ENCODE results near the gene GLIPR1L2. TPM values are rescaled to one million over a fixed set of nuclear protein-coding genes. Genes with fewer than 3 reads are reported as not detected.
A peak's percentile ranks its signal among the peaks of the same experiment; 100 is the strongest.
"Not testable (repeated sequence)": the region's sequence is repeated elsewhere in the genome, so short reads cannot be mapped to it uniquely, and the experiment has no call there.

The GLIPR1L2 gene
- 1.1 TPM for total RNA-seq
- long read RNA-seq, partial matches to known transcripts: 0 of 3 reads
- long read RNA-seq, other reads (novel, unspliced or antisense): 0 of 3 reads

- DNase-seq (ENCODE audit: low spot score): peak; percentile 96
Observed at GRCh38 chr12:75390899-75391538, at the start of gene GLIPR1L2. TSS of gene GLIPR1L2 (plus strand) at chr12:75391089. CDS start at chr12:75391117, 28 bp downstream.

DNA sequence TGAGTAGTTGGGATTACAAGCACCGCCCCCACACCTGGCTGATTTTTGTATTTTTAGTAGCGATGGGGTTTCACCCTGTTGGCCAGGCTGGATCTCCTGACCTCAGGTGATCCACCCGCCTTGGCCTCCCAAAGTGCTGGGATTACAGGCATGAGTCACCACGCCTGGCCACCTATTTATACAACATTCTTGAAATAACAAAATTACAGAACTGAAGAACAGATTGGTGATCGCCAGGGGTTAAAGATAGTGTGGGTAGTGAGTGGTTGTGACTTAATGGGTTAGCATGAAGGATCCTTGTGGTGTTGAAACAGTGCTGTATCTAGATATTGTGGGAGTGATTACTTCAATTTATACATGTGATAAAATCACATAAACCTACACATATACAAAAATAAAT lies 49.0 kb upstream of the GLIPR1L2 start:
- no peak for DNase-seq (ENCODE audit: low spot score)

DNA sequence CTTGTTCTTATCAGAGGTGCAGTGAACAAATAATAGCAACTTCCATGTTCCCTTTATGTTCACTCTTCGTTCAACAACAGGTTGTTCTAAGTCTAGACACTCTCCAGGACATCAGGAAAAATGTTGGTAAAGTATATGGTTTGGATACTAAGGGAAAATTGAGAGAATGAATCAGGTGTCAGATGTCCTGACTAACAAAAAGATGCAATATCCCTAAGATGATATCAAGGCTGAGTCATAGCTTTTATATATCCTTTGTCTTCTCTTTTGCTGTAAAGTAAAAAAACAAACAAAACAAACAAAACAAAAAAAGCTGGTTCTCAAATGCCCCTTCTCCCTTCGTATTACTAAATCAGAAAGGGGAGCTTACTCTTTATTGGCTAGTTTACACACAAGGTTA lies 45.4 kb upstream of the GLIPR1L2 start:
- DNase-seq (ENCODE audit: low spot score): no peak

DNA sequence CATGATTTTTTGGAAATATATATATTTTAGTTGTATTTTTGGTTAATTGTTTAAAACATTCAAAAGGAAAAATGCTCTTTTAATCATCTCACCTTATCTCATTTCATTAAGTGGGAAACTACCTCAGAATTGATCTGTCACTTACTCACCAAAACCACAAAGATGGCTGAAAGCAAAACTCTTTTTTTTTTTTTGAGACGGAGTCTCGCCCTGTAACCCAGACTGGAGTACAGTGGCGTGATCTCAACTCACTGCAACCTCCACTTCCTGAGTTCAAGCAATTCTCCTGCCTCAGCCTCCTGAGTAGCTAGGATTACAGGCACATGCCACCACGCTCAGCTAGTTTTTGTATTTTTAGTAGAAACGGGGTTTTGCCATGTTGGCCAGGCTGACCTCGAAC lies 44.7 kb upstream of the GLIPR1L2 start:
- not testable (repeated sequence) for DNase-seq (ENCODE audit: low spot score)

DNA sequence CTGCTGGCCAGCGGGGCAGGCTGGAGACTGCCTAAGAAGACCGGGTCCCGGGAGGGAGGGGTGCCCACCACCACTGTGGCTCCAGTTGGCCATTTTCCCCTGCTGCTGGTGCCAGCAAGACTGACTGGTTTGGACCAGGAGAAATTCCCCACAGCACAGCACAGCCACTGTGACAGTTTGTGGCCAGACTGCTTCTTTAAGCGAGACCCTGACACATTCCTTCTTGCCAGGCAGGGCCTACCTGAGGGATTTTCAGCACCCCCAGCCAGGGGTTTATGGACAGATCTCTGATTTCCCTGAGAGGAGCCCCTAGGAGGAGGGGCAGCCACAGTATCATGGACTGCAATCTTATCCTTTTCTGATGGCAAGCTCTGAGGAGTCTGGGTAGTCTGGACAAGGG lies 40.9 kb upstream of the GLIPR1L2 start:
- no peak for DNase-seq (ENCODE audit: low spot score)

DNA sequence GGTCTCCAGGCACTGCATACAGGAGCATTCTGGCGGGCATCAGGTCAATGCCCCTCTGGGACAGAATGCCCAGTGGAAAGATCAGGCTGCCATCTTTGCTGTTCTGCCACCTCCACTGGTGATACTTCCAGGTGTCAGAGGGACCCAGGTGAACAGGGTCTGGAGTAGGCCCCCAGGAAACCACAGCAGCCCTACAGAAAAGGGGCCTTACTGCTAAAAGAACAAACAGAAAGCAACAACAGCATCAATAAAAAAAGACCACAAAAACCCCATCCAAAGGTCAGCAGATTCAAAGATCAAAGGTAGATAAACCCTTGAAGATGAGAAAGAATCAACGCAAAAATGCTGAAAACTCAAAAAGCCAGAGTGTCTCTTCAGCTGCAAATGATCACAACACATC lies 40.5 kb upstream of the GLIPR1L2 start:
- DNase-seq (ENCODE audit: low spot score): no peak

- no peak for DNase-seq (ENCODE audit: low spot score)
Observed at GRCh38 chr12:75354011-75354410, 36.9 kb upstream of the GLIPR1L2 start.

GRCh38 chr12:75360920-75361319 lies 30.0 kb upstream of the GLIPR1L2 start:
- DNase-seq (ENCODE audit: low spot score): no peak

DNA sequence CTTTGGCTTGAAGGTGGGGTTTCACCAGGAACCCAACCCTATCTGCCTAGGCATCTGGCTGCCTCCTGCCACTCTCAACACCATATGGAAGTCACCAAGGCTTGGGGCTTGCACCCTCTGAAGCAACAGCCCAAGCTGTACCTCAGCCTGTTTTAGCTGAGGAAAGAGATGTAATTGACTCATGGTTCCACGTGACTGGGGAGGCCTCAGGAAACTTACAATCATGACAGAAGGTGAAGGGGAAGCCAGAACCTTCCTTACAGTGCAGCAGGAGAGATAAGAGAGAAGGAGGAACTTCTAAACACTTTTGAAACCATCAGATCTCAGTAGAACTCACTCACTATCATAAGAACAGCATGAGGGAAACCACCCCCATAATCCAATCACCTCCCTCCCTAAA lies 29.5 kb upstream of the GLIPR1L2 start:
- DNase-seq (ENCODE audit: low spot score): no peak

GRCh38 chr12:75364919-75365318 lies 26.0 kb upstream of the GLIPR1L2 start:
- no peak for DNase-seq (ENCODE audit: low spot score)

- no peak for DNase-seq (ENCODE audit: low spot score)
Observed at GRCh38 chr12:75366629-75367028, 24.3 kb upstream of the GLIPR1L2 start.

GRCh38 chr12:75374971-75375370 lies 15.9 kb upstream of the GLIPR1L2 start:
- DNase-seq (ENCODE audit: low spot score): no peak

DNA sequence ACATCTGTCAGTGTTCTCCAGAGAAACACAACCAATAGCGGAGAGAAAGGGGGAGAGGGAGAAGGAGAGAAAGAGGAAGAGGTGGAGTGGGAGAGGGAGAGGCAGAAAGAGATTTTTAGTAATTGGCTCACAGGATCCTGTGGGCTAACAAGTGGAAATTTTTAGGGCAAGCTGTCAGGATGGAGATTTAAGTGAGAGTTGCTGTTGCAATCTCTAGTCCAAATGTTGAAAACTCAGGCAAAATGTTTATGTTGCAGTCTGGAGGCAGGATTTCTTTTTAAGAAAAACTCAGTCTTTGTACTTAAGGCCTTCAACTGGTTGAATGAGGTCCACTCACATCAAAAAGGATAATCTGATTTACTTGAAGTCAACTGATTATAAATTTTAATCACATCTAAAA lies 12.5 kb upstream of the GLIPR1L2 start:
- no peak for DNase-seq (ENCODE audit: low spot score)

- no peak for DNase-seq (ENCODE audit: low spot score)
Observed at GRCh38 chr12:75389061-75389460, 1.8 kb upstream of the GLIPR1L2 start.

- no peak for DNase-seq (ENCODE audit: low spot score)
Observed at GRCh38 chr12:75389706-75390105, 1.2 kb upstream of the GLIPR1L2 start.

DNA sequence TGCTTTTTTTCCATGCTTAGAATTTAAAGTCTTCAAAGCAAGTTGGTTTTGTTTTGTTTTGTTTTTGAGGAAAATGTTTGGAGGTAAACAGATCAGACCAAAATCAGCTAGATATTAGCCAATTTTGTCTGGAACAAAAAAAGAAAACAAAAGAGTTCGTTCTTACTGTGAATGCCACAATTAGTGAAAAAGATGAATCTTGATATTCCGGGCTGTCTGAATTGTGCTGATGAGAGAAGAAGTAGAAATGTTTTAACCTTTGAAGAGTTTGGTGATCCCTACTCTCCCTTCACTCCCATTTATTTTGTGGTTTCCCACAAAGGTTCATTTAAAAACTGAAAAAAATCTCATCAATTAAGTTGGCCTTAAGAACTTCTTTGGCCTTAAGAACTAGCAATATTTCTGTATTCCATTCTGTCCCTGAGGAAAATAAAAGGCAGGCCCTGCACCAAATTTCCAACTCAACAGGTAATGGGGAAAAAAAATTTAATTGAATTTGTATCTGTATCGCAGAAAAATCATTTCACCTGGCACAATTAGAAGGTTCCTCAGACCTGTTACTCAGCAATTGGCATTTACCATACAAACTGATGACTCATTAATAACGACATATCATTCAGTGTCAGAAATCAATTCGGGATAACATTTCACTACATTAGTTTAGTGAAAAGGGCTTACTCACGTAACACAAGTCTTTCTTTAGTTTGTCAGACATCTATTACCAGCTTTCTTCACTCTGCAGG lies 562 bp upstream of the GLIPR1L2 start:
- no peak for DNase-seq (ENCODE audit: low spot score)

DNA sequence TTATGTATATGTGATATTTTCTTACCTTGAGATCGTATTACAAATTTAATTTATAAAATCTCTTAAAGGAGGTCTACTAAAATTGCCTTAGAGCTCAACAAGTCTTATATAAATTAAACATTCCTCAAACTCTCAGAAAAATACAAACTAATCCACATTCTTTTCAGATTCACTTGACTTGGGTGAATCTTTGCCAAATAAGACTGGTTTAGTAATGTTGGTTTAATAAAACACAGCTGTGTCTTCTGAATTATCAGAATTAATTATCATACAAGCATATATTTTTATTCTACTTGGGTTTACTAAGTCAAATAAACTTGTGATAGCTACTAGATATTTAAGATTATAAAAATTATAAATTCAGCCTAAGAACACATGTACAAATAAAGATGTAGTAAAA lies 13.3 kb downstream of the GLIPR1L2 start:
- no peak for DNase-seq (ENCODE audit: low spot score)

- no peak for DNase-seq (ENCODE audit: low spot score)
Observed at GRCh38 chr12:75407683-75408082, 16.8 kb downstream of the GLIPR1L2 start.

- no peak for DNase-seq (ENCODE audit: low spot score)
Observed at GRCh38 chr12:75409830-75410229, 18.9 kb downstream of the GLIPR1L2 start.

DNA sequence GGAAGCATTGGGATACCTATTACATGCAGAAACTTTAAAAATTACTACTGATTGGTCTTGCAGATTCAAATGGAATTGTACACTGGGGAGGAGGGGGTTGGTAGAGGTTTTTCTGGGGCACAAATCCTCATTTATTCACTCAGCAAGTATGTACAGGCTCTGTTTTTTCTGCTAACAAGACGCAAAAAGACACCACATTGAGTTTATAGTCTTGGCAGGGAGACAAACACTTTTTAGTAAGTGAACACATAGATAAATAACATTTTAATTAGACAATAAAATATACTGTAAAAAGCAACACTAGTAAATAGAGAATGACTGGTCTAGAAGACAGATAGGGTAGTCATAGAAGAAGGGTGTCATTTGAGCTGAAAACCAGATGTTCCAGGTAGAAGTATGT lies 23.8 kb downstream of the GLIPR1L2 start:
- DNase-seq (ENCODE audit: low spot score): no peak

DNA sequence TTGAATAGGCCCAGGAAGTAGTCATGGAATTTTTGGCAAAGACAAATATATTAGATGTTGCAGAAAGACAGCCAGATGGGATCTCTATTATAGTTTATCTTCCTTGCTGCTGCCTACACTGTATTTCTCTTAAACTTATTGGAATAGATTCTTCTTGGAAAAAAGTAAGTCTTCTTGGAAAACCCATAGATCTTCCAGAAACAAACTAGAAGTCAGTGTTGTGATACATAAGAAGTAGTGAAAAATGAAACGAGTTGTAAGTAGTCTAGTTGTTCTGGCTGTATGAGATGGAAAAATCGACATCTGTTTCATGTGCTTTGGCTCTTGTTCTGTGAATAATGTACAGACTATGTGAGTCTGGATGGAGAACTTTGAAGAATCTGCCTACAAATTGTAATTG lies 29.0 kb downstream of the GLIPR1L2 start:
- no peak for DNase-seq (ENCODE audit: low spot score)

DNA sequence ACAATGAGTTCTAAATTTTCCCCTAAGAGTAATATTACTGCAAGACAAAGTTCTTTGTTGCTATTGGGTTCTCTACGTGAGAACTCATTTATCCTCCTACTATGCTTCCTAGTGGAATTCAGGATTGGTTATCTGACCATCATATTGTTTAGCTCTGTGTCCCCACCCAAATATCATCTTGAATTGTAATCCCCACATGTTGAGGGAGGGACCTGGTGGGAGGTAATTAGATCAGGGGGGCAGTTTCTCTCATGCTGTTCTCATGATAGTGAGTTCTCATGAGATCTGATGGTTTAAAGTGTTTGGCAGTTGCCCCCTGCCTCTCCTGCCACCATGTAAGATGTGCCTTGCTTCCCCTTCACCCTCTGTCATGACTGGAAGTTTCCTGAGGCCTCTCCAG lies 36.6 kb downstream of the GLIPR1L2 start:
- DNase-seq (ENCODE audit: low spot score): no peak

DNA sequence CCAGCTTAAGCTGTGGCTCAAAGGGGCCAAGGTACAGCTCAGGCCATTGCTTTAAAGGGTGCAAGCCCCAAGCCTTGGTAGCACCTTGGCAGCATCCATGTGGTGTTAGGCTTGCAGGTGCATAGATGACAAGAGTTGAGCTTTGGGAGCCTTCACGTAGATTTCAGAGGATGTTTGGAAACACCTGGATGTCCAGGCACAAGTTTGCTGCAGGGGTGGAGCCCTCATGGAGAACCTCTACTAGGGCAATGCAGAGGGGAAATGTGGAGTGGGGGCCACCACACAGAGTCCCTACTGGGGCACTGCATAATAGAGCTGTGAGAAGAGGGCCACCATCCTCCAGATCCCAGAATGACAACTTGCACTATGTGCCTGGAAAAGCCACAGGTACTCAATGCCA lies 37.9 kb downstream of the GLIPR1L2 start:
- no peak for DNase-seq (ENCODE audit: low spot score)

Data from mesenteric fat pad (tissue), 1 donor.